Hematopoietic multipotent progenitor cell (in vitro differentiated cells): Measurements from ENCODE around the gene EYA3. TPM values are rescaled to one million over a fixed set of nuclear protein-coding genes. Genes with fewer than 3 reads are reported as not detected.

Source experiments
- DNase-seq, 3 donors: peaks; one replicate each; pipeline ENCODE4 v3.0.0-alpha.2; 2011 to 2015; ENCODE audit warnings: low read depth in 2 of 3, low spot score in 2 of 3
- small RNA-seq: library from RNA; depleted of rRNA; stranded (forward); fragments of <200 nt; gene quantifications from one replicate; pipeline ENCODE3, GENCODE V24; 2012
- total RNA-seq: library from RNA; depleted of rRNA; stranded (reverse); fragments of >200 nt; gene quantifications from one replicate; pipeline ENCODE4 v1.2.3, GENCODE V29; 2012

Gene EYA3
- total RNA-seq, 1 donor: 12.7 TPM

DNA sequence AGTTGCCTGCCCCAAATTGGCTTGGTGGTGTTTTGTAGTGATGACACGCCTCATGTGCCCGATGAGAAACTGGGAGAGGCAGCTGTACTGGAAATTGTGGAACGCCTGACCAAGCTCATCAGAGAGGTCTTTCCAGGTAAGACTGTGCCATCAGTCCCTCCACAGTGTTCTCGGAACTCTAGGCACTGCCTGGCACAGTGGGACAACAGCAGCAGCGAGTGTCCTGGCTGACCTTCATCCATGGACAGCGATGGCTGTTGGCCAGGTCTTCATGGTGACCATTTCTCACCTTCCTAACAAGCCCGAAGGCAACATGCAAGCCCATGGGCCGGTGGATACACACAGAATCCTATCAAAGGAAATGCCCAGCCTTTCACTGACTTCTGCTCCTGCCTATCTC lies 139.4 kb downstream of the EYA3 start:
- DNase-seq: no peak

DNA sequence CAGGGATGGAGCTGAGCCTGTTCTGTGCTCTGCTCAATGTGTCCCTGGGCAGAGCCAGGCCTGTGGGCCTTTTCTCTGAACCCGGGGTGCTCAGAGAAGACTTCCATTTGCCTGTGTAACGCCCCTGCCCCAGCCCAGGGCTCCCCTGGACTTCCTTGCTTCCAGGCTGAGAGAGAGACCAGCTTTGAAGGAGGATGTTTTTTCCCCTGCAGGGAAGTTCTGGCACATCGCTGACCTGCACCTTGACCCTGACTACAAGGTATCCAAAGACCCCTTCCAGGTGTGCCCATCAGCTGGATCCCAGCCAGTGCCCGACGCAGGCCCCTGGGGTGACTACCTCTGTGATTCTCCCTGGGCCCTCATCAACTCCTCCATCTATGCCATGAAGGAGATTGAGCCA lies 143.4 kb downstream of the EYA3 start:
- no peak for DNase-seq

DNA sequence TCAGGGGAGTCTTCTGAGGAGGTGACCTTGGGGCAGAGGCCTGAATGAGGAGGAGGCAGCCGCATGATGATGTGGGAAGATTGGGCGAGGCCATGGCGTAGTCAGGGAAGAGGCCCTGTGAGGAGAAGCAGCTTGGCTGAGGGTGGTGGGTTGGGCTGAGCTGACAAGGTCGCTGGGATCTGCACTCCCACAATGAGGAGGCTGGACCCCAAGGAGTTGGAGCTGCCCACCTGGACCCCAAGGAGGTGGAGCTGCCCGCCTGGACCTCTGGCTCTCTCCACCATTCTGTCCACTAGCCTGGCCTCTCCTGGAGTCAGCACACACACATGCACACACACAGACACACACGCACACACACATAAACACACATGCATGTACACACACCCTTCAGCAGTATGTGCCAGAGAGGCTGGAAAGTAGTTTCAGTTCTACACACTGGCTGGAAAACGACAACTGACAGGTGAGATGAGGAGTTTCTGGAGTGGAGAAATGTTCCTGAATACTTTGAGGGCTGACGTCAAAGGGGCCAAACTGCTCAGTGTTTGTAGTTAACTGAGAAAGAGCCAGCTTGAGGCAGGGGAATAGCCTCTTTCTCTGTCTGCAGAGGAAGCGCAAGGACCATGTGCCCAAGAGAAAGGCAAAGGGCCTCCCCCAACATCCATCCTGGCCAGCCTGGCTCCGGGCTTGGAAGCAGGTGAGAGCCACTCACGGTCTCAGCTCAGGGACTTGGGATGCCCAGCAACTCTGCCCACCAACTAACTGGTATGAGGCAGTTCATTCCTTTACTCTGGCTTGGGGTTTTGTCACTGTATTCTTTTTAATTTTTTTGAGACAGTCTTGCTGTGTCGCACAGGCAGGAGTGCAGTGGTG lies 146.5 kb downstream of the EYA3 start:
- DNase-seq: no peak

GRCh38 chr1:27940870-27941560 lies 147.4 kb downstream of the EYA3 start:
- DNase-seq: no peak

DNA sequence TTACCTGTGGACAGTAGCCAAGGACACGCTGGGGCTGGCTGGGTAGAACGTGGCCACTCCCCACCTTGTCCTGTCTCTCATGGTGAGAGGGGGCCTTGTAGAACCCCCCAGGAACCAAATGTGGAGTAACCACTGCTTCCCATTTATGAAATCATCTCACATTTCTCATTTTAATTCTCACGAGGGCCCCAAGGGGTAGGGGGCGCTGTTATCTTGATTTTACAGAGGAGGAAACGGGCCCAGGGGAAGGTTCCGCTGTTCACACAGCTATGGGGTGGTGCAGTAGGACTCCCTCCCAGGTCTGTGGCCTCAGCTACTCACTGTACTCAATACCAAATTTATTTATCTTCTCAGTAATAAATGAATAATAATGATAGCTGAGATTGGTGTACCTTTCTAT lies 148.1 kb downstream of the EYA3 start:
- DNase-seq: peak; percentile 50 to 87 (median 72)

GRCh38 chr1:27938488-27938887 lies 149.9 kb downstream of the EYA3 start:
- no peak for DNase-seq

DNA sequence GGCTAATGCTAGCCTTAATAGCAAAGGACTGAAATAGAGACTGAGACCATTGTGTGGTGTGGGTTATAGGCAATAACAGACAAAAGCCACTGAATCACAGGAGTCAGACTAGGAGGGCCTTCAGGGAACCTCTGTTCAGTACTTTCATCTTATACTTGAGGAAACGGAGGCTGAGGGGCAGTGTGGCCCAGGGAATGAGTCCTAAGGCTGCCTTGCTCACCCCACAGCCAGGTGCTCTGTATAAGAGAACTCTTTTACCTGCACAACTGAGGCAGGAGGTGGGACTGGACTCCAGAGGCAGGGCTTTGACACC lies 150.9 kb downstream of the EYA3 start:
- no peak for DNase-seq

DNA sequence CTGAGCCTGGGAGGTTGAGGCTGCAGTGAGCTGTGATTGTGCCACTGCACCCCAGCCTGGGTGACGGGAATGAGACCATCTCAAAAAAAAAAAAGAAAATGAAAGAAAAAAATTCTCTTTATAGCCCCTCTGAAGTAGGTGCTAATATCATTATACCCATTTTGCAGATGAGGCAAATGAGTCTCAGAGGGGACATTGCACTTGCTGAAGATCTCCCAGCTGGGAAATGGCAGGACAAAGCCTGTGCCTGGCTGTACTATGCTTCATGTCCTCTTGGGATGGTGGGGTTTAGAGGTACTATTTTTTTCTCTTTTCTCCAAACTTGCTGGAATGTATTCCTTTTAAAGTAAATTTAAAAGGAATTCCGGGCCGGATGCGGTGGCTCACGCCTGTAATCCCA lies 152.0 kb downstream of the EYA3 start:
- no peak for DNase-seq

GRCh38 chr1:27935721-27936120 lies 152.7 kb downstream of the EYA3 start:
- DNase-seq: no peak

GRCh38 chr1:27934818-27935549 lies 153.4 kb downstream of the EYA3 start, which contains the start of gene SMPDL3B:
TSS of gene SMPDL3B (plus strand) at chr1:27935000. CDS start at chr1:27935184, 184 bp downstream.
- DNase-seq: peak in 1 of 3 donors; percentile 43

DNA sequence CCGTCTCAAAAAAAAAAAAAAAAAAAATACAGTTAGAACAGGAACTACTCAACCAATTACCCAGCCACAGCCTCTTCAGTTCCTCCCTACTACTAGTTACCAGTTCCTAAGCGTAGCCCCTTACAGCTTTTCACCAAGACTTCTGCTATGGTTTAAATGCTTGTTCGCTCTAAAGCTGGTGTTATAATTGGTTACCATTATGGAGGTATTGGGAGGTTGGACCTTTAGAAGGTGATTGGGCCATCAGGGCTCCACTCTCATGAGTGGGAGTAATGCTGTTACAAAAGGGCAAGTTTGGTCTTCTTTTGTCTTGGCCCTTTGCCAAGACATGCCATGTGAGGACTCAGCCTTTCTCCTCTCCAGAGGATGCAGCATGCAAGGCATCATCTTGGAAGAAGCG lies 156.7 kb downstream of the EYA3 start:
- DNase-seq: peak in 1 of 3 donors; percentile 35

DNA sequence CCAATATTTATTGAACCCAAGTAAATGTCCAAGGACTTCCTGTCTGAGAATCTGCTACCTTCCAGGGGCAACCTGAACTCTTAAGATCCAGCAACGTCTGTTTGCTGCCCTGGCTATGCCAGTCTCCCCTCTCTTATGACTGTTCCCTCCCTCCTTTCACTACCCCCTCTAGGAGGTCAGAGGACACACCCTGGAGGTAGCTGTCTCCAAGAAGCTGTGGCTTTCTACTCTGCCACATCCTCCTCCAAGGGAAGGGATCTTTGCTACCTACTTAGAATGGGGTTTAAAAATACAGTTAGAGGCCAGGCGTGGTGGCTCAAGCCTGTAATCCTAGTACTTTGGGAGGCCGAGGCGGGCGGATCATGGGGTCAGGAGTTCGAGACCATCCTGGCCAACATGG lies 157.2 kb downstream of the EYA3 start:
- DNase-seq: no peak

GRCh38 chr1:27928216-27928954 lies 160.0 kb downstream of the EYA3 start:
- DNase-seq: no peak

DNA sequence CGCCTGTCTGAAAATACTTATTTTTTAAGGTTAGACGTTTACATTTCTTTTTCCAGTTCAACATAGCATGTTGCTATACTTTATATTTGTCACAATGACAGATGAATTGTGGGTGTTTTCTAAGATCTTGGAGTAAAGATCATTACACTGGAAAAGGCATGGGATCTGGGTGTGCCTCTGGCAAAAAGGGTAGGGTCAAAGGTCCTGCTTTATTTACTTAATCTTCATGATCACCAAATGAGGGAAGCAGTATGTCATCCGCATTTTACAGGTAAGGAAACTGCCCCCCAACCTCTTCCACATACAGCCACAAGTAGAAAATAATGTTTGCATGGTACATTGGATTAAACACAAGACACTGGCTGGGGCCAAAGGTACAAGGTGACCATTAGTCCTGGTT lies 166.1 kb downstream of the EYA3 start:
- DNase-seq: no peak

Small RNA genes lying within 50 kb of the gene (small RNA-seq; reads per million reads assigned to genes)
- gene RN7SL559P: not detected

Other genes starting within 250 kb of the EYA3 start
- 181 TPM for gene THEMIS2, start 216.1 kb downstream of the EYA3 start, total RNA-seq
- 43.4 TPM for gene RPA2, start 174.0 kb downstream of the EYA3 start, total RNA-seq
- gene SMPDL3B, start 153.6 kb downstream of the EYA3 start, total RNA-seq: 9.7 TPM
- gene XKR8, start 128.6 kb downstream of the EYA3 start, total RNA-seq: 5.7 TPM
- 5.4 TPM for gene PTAFR, start 88.1 kb upstream of the EYA3 start, total RNA-seq
- gene DNAJC8, start 144.4 kb upstream of the EYA3 start, total RNA-seq: 21.5 TPM
- gene ATP5IF1, start 147.5 kb upstream of the EYA3 start, total RNA-seq: 53.1 TPM
- gene SESN2, start 170.9 kb upstream of the EYA3 start, total RNA-seq: 11.3 TPM
- gene MED18, start 240.4 kb upstream of the EYA3 start, total RNA-seq: 21.3 TPM